GM08714 (cell line): ENCODE measurements around the gene CFAP161.
"Not testable (repeated sequence)": the region's sequence is repeated elsewhere in the genome, so short reads cannot be mapped to it uniquely, and the experiment has no call there.

Source experiments
- H3K4me3 ChIP-seq: fragments of 200-500 bp; sonication (Bioruptor generic); 2 replicates; pipeline ENCODE4 v1.5.1; 2014; ENCODE audit warnings: mild to moderate bottlenecking, low read length, inconsistent platforms
- ZNF274 ChIP-seq: IDR thresholded peaks from 2 replicates; pipeline ENCODE4 v1.6.1; 2012; ENCODE audit warnings: mild to moderate bottlenecking, low read depth, low read length

CFAP161 gene

DNA sequence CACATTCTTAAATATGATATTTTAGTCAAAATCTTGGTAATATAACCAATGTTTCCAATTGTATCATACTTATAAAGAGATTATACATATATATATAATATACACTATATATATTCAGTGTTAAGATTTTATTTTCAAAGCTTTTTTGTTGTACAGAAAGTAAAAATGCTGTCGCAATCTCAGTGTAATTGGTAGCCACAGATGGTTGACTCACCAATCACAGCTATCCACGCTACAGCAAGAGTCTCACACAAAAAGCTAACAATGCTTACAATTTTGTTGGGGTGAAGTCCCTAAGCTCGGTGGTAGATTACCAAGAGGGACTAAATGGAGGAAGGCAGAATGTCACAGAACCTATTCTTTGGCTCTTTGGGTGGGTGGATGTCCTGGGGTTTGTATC lies 16.9 kb upstream of the CFAP161 start:
- TF ChIP-seq ZNF274: no peak
- no peak overlapping the region for H3K4me3 ChIP-seq

DNA sequence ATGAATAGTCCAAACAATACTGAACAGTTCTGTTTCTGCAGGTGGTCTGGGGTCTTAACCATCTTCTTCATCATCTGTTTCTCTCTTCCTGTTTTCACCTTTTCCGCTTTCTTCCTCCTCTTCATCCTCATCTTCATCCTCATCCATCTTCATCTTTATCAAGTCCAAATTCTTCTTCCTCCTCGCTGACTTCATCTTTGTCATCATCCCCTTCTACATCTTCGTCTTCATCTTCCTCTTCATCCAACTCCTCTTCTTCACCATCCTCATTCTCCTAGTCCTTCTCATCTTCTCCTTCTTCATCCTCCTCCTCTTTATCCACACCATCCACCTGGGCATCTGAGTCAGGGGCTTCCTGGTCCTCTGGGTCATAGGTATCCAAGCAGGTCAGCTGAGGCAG lies 16.5 kb upstream of the CFAP161 start:
- H3K4me3 ChIP-seq: no peak overlapping the region
- no peak for TF ChIP-seq ZNF274

- TF ChIP-seq ZNF274: no peak
- H3K4me3 ChIP-seq: no peak overlapping the region
These were observed 15.7 kb upstream of the CFAP161 start for GRCh38 chr15:81118361-81118760.

GRCh38 chr15:81120069-81120468 lies 14.0 kb upstream of the CFAP161 start:
- no peak overlapping the region for H3K4me3 ChIP-seq
- TF ChIP-seq ZNF274: no peak

DNA sequence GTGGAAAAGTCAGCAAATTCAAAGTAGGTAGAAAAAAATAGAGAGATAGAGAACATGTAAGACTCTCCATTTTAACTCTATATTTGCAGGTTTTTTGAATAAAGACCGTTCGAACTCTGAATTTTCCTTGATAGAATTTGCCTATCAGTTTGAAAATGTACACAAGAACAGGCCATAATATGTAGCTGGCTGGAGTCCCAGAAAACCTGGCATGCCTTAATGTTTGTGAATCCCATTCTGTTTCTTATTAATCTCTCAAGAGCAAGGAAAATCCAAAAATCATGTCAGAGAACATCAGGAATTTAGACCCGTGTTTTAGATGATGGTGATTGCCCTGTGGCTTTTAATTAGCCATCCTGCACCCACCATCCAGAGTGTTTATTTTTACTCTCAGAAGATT lies 7.2 kb upstream of the CFAP161 start:
- TF ChIP-seq ZNF274: no peak
- no peak overlapping the region for H3K4me3 ChIP-seq

GRCh38 chr15:81141478-81141877 lies 7.4 kb downstream of the CFAP161 start:
- H3K4me3 ChIP-seq: not testable (repeated sequence)

DNA sequence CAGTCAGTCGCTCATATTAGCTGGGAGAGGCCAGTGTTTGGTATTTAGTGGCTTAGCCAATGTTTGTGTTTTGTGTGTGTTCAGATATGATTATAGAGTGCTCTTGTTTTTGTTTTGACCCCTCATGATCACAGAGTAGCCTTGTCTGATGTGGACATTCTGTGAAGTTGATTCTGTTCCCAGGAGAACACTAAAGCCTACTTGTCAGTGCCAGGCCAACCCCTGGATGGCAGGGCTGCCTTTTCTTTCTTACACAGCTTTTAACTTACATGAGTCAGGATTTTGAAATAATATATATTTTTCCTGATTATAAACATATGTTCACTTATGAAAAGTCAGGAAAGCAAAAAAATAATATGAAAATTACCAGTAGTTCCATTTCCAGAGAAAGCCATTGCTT lies 11.9 kb downstream of the CFAP161 start:
- H3K4me3 ChIP-seq: no peak overlapping the region
- TF ChIP-seq ZNF274: no peak

DNA sequence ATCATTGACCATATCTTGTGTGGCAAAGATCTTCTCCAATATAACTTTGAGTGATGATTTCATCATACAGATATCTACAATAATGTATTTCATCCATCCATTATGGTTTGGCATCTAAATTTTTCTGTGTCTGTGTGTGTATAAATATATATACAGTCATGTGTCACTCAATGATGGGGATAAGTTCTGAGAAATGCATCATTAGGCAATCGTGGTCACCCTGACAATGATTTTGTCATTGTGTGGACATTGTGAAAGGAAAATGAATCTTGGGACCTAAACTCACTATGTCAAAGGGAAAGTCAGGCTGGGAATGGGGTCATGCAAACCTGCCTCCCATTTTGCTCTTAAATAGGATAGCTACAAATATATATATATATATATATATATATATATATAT lies 12.4 kb downstream of the CFAP161 start:
- H3K4me3 ChIP-seq: no peak overlapping the region
- no peak for TF ChIP-seq ZNF274

- H3K4me3 ChIP-seq: no peak overlapping the region
- no peak for TF ChIP-seq ZNF274
These were observed 17.3 kb downstream of the CFAP161 start for GRCh38 chr15:81151389-81151788.

DNA sequence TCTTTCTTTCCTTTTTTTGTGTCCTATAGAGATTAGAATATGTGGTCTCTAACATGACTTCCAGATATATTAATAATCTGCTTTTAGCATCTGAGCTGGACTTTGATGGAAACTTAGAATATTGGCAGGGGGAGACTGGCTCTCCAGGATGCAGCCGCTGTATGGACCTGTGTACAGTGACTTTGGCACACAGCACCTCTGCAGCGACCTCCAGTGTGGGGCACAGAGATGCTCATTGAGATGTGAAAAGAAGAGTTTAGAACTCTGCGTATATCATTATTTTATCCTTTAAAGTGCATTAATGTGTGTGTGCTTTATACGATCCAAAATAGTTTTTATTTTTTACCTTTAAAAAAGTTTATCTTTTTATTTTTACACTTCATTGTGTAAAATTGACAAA lies 18.3 kb downstream of the CFAP161 start:
- TF ChIP-seq ZNF274: no peak
- no peak overlapping the region for H3K4me3 ChIP-seq

GRCh38 chr15:81152799-81153198 lies 18.7 kb downstream of the CFAP161 start:
- H3K4me3 ChIP-seq: no peak overlapping the region
- no peak for TF ChIP-seq ZNF274

GRCh38 chr15:81155375-81156218 lies 21.5 kb downstream of the CFAP161 start:
- no peak for TF ChIP-seq ZNF274
- H3K4me3 ChIP-seq: no peak overlapping the region

DNA sequence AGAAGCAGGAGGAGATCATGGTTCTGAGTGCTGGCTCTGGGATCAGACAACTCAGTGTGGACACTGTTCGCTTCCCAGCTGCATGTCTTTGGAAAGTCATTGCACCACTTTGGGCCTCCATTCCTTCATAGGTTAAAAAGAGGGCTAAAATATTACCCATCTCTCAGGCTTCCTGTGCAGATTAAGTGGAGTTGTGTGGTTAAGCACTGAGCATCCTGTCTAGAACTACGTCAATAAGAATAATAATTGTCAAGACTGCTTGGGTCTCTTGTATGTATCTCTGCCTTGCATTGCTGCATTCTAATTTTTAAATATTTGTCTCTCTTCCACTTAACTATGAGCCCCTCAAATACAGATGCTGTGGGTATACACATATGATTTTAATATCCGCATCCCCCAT lies 22.3 kb downstream of the CFAP161 start:
- TF ChIP-seq ZNF274: no peak
- H3K4me3 ChIP-seq: no peak overlapping the region

- no peak for TF ChIP-seq ZNF274
- H3K4me3 ChIP-seq: no peak overlapping the region
These were observed 23.3 kb downstream of the CFAP161 start for GRCh38 chr15:81157195-81157938.

- no peak overlapping the region for H3K4me3 ChIP-seq
- TF ChIP-seq ZNF274: no peak
These were observed 23.8 kb downstream of the CFAP161 start for GRCh38 chr15:81157939-81158223.

- H3K4me3 ChIP-seq: not testable (repeated sequence)
These were observed 24.5 kb downstream of the CFAP161 start for GRCh38 chr15:81158561-81158960.
